Adrenal gland (tissue), 5 donors: ENCODE measurements around the gene ZNF334.

Experiments
- POLR2A ChIP-seq, 2 donors: fragments of 450-650 bp; IDR thresholded peaks; one replicate each; pipeline ENCODE4 v1.6.1; 2017; ENCODE audit warnings: antibody characterized with exemption in 2 of 2, mild to moderate bottlenecking in 2 of 2, moderate library complexity in 1 of 2
- TF ChIP-seq, protein P1 (sequence below), 6 experiments: fragments of 450-650 bp in 4 of 6; fragments of 200-600 bp in 2 of 6; sonication (generic) in 1 of 6; IDR thresholded peaks; 1 replicate in 5 of 6; 2 replicates in 1 of 6; pipeline versions ENCODE4 v1.5.1 to v1.8.0; 2016 to 2021; ENCODE audit warnings: antibody characterized with exemption in 6 of 6, mild to moderate bottlenecking in 2 of 6, moderate library complexity in 1 of 6
- donor health status: DM: no; HTN: no; CAD: no.

DNA sequence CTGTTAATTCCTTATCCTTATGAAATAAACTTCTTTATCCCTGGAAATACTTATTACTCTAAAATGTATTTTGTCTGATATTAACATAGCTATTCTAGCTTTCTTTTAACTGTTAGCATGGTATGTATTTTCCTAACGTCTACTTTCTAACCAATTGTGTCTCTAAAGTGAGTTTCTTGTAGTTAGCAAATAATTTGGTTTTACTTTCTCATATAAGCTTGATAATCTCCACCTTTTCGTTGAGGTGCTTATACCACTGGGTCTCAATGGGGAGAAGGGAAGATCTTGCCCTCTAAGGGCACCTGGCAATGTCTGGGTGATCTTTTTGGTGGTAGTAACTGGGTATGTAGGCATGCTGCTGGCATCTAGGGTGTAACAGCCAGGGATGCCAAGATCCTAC, 25.7 kb downstream of the ZNF334 start:
- no peak for TF ChIP-seq POLR2A (IDR thresholded peaks at IDR 0.05)
- TF ChIP-seq, protein P1, sequence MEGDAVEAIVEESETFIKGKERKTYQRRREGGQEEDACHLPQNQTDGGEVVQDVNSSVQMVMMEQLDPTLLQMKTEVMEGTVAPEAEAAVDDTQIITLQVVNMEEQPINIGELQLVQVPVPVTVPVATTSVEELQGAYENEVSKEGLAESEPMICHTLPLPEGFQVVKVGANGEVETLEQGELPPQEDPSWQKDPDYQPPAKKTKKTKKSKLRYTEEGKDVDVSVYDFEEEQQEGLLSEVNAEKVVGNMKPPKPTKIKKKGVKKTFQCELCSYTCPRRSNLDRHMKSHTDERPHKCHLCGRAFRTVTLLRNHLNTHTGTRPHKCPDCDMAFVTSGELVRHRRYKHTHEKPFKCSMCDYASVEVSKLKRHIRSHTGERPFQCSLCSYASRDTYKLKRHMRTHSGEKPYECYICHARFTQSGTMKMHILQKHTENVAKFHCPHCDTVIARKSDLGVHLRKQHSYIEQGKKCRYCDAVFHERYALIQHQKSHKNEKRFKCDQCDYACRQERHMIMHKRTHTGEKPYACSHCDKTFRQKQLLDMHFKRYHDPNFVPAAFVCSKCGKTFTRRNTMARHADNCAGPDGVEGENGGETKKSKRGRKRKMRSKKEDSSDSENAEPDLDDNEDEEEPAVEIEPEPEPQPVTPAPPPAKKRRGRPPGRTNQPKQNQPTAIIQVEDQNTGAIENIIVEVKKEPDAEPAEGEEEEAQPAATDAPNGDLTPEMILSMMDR (IDR thresholded peaks at IDR 0.05) = no peak
